T-helper 1 cell treated with Interleukin-12 subunit alpha and Interleukin-12 subunit beta and Interleukin-4 antibody, amounts not matched to agents 30 μg/mL and 1 μg/mL, for 36 hours (primary cell): ENCODE measurements around the gene RALGDS.

Experiments used
- H3K27ac Mint-ChIP-seq: one replicate; pipeline ENCODE4 v1.8.0; 2021; ENCODE audit warnings: mild to moderate bottlenecking, mixed read lengths
- H3K27me3 Mint-ChIP-seq: one replicate; pipeline ENCODE4 v1.8.0; 2021; ENCODE audit warnings: low read depth, mixed read lengths
- H3K36me3 Mint-ChIP-seq: one replicate; pipeline ENCODE4 v1.8.0; 2021; ENCODE audit warnings: low read depth, mixed read lengths
- H3K4me1 Mint-ChIP-seq: one replicate; pipeline ENCODE4 v1.8.0; 2021; ENCODE audit warnings: low read depth, mixed read lengths
- H3K4me3 Mint-ChIP-seq: one replicate; pipeline ENCODE4 v1.8.0; 2021; ENCODE audit warnings: mild to moderate bottlenecking, moderate library complexity, mixed read lengths
- H3K9me3 Mint-ChIP-seq: one replicate; pipeline ENCODE4 v1.8.0; 2021; ENCODE audit warnings: mixed read lengths

The RALGDS gene

DNA sequence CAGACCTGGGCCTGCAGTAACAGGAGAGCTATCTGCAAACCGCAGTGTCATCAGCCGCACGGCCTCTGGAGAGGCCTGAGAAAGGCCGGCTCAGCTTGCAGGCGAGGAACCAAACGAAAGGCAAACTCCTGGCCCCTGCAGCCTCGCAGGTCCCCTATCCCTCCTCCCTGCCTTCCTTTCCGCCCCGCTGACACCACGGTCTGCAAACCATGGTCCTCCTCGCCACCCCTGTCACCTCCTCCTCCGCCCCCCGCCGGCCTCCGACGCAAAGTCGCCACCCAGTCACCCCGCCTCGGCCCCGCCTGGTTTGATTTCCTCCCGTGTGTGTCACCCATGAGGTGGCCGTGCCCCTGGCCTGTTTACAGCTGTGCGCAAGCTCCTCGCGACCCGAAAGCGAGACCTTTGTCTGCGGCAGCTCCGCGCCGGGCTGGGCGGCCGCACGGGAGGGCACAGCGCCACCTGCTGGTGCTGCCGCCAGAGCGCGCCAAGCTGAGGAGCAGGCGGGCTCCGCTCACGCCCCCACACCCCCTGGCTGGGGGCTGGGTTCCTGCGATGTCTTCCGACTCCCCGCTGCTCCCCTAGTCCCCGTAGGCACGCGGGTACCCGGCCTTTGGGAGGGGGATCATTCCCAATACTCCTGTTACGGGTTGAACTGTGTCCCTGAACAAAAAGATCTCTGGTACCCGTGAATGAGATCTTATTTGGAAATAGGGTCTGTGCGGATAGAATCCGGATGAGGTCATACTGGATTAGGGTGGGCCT lies 23.3 kb upstream of the RALGDS start:
- Mint-ChIP-seq H3K4me1 (peaks cover 64% of the 10 kb centered on the region), H3K4me3 (peak overlapping the region; percentile 72), H3K27ac (peak overlapping the region; percentile 94), H3K9me3 (no peaks in the 10 kb centered on the region), H3K27me3 (no peaks in the 10 kb centered on the region), H3K36me3 (peaks cover 1% of the 10 kb centered on the region)

- Mint-ChIP-seq H3K9me3 (no peaks in the 10 kb centered on the region), H3K4me1 (peaks cover 67% of the 10 kb centered on the region), H3K36me3 (peaks cover 1% of the 10 kb centered on the region), H3K27me3 (no peaks in the 10 kb centered on the region), H3K27ac (peak overlapping the region; percentile 94), H3K4me3 (peak overlapping the region; percentile 72)
Observed at GRCh38 chr9:133143639-133144141, 22.6 kb upstream of the RALGDS start.

GRCh38 chr9:133142684-133143622 lies 21.9 kb upstream of the RALGDS start:
- peaks cover 1% of the 10 kb centered on the region for H3K36me3 Mint-ChIP-seq
- H3K9me3 Mint-ChIP-seq, result no peaks in the 10 kb centered on the region
- H3K27ac Mint-ChIP-seq, result peak overlapping the region; percentile 78
- peak overlapping the region; percentile 44 for H3K4me3 Mint-ChIP-seq
- peaks cover 67% of the 10 kb centered on the region for H3K4me1 Mint-ChIP-seq
- H3K27me3 Mint-ChIP-seq, result no peaks in the 10 kb centered on the region

- Mint-ChIP-seq H3K4me1 (peaks cover 66% of the 10 kb centered on the region), H3K27me3 (no peaks in the 10 kb centered on the region), H3K9me3 (no peaks in the 10 kb centered on the region), H3K27ac (peak overlapping the region; percentile 78), H3K36me3 (peaks cover 1% of the 10 kb centered on the region), H3K4me3 (peak overlapping the region; percentile 44)
Observed at GRCh38 chr9:133141833-133142595, 21.0 kb upstream of the RALGDS start.

- Mint-ChIP-seq H3K9me3 (no peaks in the 10 kb centered on the region), H3K4me1 (peaks cover 65% of the 10 kb centered on the region), H3K36me3 (peaks cover 6% of the 10 kb centered on the region), H3K27me3 (no peaks in the 10 kb centered on the region), H3K4me3 (no peak overlapping the region), H3K27ac (no peak overlapping the region)
Observed at GRCh38 chr9:133140606-133141005, 19.6 kb upstream of the RALGDS start.

- no peak overlapping the region for H3K27ac Mint-ChIP-seq
Observed at GRCh38 chr9:133140174-133140505, 19.1 kb upstream of the RALGDS start.

DNA sequence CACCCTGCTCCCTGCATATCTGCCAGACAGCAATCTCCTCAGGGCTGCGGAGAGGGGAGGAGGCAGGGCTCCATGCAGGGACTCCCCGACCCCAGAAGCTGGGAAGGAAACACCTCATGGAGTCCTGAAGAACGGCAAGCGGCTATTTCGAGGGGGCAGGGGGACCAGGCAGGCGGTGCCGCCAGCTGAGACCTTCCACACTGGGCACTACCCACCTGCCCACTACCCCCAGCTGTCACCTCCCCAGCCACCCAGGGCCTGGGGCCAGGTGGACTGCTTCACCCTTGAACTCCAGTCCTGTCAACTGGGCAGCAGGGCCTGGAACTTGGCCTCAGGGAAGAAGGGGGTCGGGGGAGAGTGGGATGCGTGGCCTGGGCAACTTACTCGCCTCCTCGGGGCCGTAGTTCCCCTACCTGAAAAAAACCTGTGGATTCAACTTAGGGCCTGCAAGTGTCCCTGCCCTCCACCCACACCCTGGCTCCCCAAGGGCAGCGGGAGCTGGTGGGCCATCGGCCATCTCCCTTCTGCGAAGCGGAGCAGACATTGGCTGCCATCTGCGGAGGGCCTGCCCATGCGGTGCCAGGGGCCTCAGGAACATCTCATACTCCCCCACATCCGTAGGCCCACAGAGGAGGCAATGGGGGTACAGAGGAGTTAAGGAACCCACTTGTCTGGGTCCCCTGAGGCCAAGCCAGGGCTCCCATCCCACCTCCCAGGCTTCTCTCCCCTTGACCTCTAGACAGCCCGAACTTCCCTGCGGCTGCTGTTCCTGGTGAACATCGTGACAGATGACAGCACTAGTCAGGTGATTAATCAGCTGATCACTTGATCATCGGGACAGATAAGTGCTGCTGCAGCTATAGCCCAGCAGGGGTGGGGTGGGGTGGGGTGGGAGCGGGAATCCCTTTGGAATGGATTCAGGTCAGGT lies 18.5 kb upstream of the RALGDS start:
- Mint-ChIP-seq H3K27ac (peak overlapping the region; percentile 81), H3K4me1 (peaks cover 66% of the 10 kb centered on the region)

More at GRCh38 chr9:133140174-133140505, 19.1 kb upstream of the RALGDS start:
- Mint-ChIP-seq H3K4me1 (peaks cover 66% of the 10 kb centered on the region), H3K9me3 (no peaks in the 10 kb centered on the region), H3K27me3 (no peaks in the 10 kb centered on the region), H3K4me3 (no peak overlapping the region), H3K36me3 (peaks cover 6% of the 10 kb centered on the region)

GRCh38 chr9:133137451-133138231 lies 16.6 kb upstream of the RALGDS start:
- H3K9me3 Mint-ChIP-seq, result no peaks in the 10 kb centered on the region
- peak overlapping the region; percentile 99 for H3K27ac Mint-ChIP-seq
- peaks cover 6% of the 10 kb centered on the region for H3K36me3 Mint-ChIP-seq
- H3K4me3 Mint-ChIP-seq, result peak overlapping the region; percentile 76
- H3K27me3 Mint-ChIP-seq, result no peaks in the 10 kb centered on the region
- H3K4me1 Mint-ChIP-seq, result peaks cover 69% of the 10 kb centered on the region

More for the DNA sequence above, 18.5 kb upstream of the RALGDS start:
- peaks cover 6% of the 10 kb centered on the region for H3K36me3 Mint-ChIP-seq
- no peak overlapping the region for H3K4me3 Mint-ChIP-seq
- no peaks in the 10 kb centered on the region for H3K9me3 Mint-ChIP-seq
- H3K27me3 Mint-ChIP-seq, result no peaks in the 10 kb centered on the region

GRCh38 chr9:133135146-133135745 lies 14.2 kb upstream of the RALGDS start:
- peak overlapping the region; percentile 75 for H3K4me3 Mint-ChIP-seq
- H3K27me3 Mint-ChIP-seq, result no peaks in the 10 kb centered on the region
- peaks cover 69% of the 10 kb centered on the region for H3K4me1 Mint-ChIP-seq
- H3K36me3 Mint-ChIP-seq, result peaks cover 13% of the 10 kb centered on the region
- peak overlapping the region; percentile 99 for H3K27ac Mint-ChIP-seq
- no peaks in the 10 kb centered on the region for H3K9me3 Mint-ChIP-seq

DNA sequence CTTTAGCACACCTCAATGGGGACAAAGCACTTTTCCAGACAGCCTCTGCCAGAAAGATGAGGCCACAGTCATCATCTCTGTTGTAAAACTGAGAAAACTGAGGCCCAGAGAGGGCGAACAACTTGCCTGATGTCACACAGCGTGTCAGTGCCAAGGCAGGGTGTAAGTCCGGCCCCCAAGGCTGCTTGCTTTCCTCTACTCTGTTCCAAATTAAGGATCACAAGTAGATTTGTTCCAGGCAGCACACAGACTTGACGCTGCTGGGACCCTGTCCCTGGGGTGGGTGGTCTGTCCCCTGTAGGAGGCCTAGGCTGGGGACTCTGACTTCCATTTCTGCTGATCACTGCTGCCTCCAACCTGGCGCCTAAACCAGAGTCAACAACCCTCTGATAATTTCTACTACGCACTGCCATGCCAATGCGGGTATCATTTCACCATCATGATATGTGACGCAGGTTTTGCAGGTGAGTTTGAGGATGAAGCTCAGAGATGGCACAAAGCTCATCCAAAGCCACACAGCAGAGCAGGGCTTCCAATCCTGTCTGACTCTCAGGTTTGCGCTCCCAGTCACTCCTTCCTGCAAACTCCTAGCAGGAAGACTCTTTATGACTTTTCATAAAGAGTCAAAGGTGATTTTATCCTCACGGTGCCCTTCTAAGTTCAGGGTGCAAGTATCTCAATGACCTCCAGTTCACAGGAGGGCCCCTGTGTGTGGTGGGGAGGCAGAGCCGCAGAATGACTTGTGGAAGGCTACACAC lies 13.5 kb upstream of the RALGDS start:
- Mint-ChIP-seq H3K4me1 (peaks cover 68% of the 10 kb centered on the region), H3K36me3 (peaks cover 13% of the 10 kb centered on the region), H3K9me3 (no peaks in the 10 kb centered on the region), H3K4me3 (peak overlapping the region; percentile 58), H3K27me3 (no peaks in the 10 kb centered on the region), H3K27ac (peak overlapping the region; percentile 99)

DNA sequence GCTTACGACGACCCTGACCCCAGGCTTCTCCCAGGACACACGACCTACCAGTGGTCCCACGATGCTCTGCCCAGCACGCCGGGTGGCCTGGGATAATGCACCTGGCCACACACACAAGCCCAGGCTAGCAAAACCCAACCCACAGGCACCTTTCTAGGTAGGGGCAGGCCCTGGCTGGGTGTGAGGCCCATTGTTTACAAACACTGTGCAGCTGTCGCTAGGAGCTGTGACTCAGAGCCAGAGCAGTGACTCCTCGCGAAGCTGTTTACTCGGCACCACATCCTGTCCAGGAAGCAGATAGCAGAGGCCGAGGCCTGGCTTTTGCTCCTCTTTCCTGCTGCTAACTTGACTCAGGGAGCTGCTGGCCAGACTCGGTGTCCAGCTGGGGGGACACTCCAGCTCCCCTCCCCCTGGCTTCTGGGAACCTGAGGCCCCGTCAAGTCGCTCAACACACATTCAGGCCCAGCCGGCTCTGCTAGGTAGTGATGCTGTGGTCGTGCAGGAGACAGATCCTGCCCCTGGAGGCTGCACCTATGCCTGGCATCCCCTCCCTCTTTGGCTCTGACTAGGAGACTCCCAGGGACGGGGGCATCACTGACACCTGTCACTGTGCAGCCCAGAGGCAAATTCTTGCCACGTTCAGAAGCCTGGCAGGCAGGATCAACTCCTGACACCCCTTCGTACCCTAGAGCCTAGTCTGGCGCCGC lies 12.8 kb upstream of the RALGDS start:
- peak overlapping the region; percentile 99 for H3K27ac Mint-ChIP-seq
- peaks cover 13% of the 10 kb centered on the region for H3K36me3 Mint-ChIP-seq
- peaks cover 67% of the 10 kb centered on the region for H3K4me1 Mint-ChIP-seq
- no peaks in the 10 kb centered on the region for H3K9me3 Mint-ChIP-seq
- H3K4me3 Mint-ChIP-seq, result peak overlapping the region; percentile 61
- H3K27me3 Mint-ChIP-seq, result no peaks in the 10 kb centered on the region
